Right lung (tissue), 5 donors: Measurements from ENCODE around the gene BRAT1. TPM values are rescaled to one million over a fixed set of nuclear protein-coding genes. Genes with fewer than 3 reads are reported as not detected.
A peak's percentile ranks its signal among the peaks of the same experiment; 100 is the strongest.

Experiments used
- DNase-seq, 2 donors: peaks; one replicate each; pipeline ENCODE4 v3.0.0-alpha.2; 2013
- polyA plus RNA-seq, 5 donors: library from polyadenylated mRNA; unstranded; fragments of 120-200 nt; gene quantifications; one replicate each; pipeline versions ENCODE4 v1.2.1 to v1.2.3, GENCODE V29; 2013; ENCODE audit warnings: inconsistent platforms in 1 of 5, low replicate concordance in 1 of 5; ENCODE audit not compliant: insufficient read length in 5 of 5, insufficient read depth in 1 of 5

BRAT1 gene
- polyA plus RNA-seq, 5 donors, result 22.8 to 44.9 (median 29.2) TPM

GRCh38 chr7:2524808-2525657, 30.3 kb downstream of the BRAT1 start:
- DNase-seq, result no peak

- peak in 1 of 2 donors; percentile 61 for DNase-seq
These were observed 31.1 kb downstream of the BRAT1 start for GRCh38 chr7:2523941-2524807.

GRCh38 chr7:2523461-2523936, 31.8 kb downstream of the BRAT1 start:
- no peak for DNase-seq

GRCh38 chr7:2522780-2523433, 32.4 kb downstream of the BRAT1 start:
- DNase-seq, result no peak

GRCh38 chr7:2521952-2522591, 33.3 kb downstream of the BRAT1 start:
- DNase-seq, result no peak

- no peak for DNase-seq
These were observed 34.0 kb downstream of the BRAT1 start for GRCh38 chr7:2521341-2521745.

GRCh38 chr7:2520761-2521290, 34.5 kb downstream of the BRAT1 start:
- DNase-seq, result no peak

GRCh38 chr7:2520131-2520760, 35.1 kb downstream of the BRAT1 start:
- no peak for DNase-seq

GRCh38 chr7:2519119-2519930, 36.0 kb downstream of the BRAT1 start, which contains the start of gene LFNG:
Gene LFNG, plus strand, starts transcription at chr7:2519774. Its CDS starts 88 bp downstream, at chr7:2519862.
- DNase-seq, result peak; percentile 84 to 86

- no peak for DNase-seq
These were observed 36.6 kb downstream of the BRAT1 start for GRCh38 chr7:2518737-2519118.

GRCh38 chr7:2517678-2518507, 37.4 kb downstream of the BRAT1 start:
- DNase-seq, result no peak

GRCh38 chr7:2517026-2517425, 38.3 kb downstream of the BRAT1 start:
- no peak for DNase-seq

- no peak for DNase-seq
These were observed 39.1 kb downstream of the BRAT1 start for GRCh38 chr7:2516194-2516555.

- no peak for DNase-seq
These were observed 39.7 kb downstream of the BRAT1 start for GRCh38 chr7:2515424-2516193.

- no peak for DNase-seq
These were observed 40.6 kb downstream of the BRAT1 start for GRCh38 chr7:2514473-2515423.

GRCh38 chr7:2513702-2514101, 41.6 kb downstream of the BRAT1 start:
- DNase-seq, result no peak

GRCh38 chr7:2512713-2513112, 42.6 kb downstream of the BRAT1 start:
- DNase-seq, result no peak
